ELF-1 (cell line): ENCODE results near the gene EXOC7.

Experiments used
- DNase-seq: peaks from one replicate; pipeline ENCODE4 v3.0.0-alpha.2; 2016; ENCODE audit warnings: low read depth, low spot score

Gene EXOC7

DNA sequence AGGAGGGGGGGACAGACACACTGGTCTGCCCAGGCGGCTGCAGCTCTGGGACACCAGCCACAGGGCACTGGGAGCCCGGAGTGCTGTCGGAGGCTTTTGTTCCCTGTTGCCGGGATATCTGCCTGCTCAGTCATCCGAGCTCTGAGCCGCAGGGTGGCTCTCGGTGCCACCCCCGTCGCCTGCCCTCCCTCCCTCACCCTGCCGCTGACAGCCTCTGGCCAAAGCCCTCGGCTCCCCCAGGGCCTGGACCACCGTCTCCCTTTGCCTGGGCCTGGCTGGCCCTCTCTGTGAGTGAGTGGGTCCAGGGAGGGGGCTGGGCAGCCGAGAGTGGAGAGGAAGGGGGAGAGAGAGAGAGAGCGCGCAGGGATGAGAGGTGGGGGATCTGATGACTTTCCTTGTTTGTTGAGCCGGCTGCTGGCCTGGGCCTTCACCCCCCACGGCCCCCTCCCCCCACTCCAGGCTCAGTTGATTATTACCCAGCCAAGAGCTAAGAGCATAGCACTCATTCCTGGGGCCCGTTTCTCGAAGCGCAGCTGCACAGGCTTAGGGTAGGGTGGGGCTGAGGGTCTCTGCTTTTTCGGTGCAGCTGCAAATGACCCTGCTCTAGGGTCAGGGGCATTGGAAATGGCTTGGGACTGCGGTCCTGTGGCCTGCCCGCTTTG, 34.8 kb upstream of the EXOC7 start:
- DNase-seq: peak; percentile 75

DNA sequence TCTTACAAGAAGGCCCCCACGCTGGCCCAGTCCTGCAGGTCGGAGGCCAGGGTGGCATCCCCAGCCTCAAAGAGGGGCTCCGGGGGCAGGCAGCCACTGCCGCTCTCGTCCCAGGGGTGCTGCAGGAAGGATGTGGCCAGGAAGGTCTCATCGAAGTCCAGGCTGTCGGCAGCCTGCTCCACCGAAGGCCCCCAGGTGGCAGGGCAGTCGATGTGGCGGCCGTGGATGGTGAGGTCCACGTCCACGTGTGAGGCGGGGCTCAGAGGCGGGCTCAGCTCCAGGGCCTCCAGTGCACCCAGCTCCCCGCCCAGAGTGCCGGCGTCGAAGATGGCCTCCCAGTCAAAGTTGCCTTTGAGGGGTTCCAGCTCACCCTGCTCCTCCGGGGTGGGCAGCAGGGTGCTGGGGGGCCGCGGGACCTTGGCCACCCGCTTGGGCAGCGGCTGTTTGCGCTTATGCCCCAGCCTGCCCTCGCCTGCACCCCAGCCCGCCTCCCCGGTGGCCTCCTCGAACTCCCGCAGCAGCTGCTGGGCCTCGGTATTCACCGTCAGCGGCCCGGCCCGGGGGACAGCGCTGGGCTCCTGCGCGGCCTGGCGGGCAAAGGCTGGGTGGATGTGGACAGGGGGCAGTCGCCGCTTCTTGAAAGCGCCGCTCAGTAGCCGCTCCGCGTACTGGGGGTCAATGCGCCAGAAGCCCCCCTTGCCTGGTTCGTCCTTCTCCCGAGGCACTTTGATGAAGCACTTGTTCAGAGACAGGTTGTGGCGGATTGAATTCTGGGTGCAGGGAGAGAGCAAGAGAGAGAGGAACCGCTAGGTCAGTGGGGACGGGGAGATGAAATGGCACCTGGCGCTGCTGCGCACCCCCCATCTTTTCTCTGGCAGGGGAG, 34.0 kb upstream of the EXOC7 start:
- DNase-seq: peak; percentile 39

DNA sequence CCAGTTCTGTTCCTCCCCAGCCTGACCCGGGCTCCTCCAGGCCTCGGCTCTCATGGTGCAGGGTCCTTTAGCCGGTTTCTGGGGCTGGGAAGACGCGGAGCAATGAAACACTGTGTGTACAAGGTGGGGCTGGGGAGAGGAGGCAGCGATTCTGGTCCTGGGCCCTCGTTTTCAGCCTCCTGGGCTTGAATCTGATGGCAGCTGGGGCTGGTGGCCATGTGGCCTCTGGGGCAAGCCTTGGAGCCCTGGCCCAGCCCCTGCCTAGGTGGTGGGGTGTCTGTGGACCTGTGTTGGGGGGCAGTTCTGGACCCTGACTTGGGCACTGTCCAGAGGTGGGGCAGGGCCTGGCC, 33.4 kb upstream of the EXOC7 start:
- DNase-seq: no peak

- DNase-seq: peak; percentile 64
These were observed 32.9 kb upstream of the EXOC7 start for GRCh38 chr17:76136276-76137000.

- no peak for DNase-seq
These were observed 32.2 kb upstream of the EXOC7 start for GRCh38 chr17:76135810-76136188.

GRCh38 chr17:76134911-76135809, 31.6 kb upstream of the EXOC7 start:
- DNase-seq: peak; percentile 59

- peak; percentile 84 for DNase-seq
These were observed 29.2 kb upstream of the EXOC7 start for GRCh38 chr17:76132574-76133338.

DNA sequence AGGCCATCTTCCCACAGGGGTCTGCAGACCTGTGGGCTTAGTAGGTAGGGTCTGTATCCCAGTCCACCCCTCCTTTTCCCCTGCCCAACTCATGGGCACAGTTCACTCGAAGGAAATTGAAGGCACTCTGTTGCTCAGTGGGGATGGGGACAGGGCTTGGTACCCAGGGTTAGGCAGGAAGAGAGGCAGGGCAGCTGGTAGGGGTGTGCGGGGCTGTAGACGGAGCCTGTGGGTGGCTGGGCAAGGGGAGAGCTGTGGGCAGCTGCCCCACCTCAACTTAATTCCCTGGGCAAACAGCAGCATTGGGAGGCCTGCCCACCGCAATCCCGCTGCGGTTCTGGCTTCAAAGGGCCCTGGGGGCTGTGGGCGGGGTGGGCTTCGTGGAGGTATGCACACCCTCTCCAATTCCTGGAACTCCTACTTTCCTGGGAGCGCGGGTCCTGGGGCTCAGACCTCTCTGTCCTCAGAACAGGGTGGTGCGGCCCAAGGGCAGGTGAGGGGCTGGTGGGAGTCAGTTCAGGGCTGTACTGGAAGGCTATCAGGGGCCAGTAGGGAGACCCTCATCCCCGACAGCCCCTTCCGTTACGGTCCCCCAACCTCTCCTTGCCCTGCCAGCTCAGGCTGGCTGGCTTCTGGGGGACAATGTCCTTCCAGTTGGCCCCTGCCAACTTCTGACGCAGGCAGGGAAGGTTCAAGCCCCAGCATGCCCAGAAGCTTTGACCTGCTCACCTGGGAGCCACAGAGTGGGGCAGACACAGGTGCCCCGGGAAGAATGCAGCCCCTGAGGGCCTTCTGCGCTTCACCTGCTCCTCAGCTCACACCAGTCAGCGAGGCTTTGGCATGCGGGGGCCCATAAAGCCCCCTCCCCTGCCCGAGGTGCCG, 28.3 kb upstream of the EXOC7 start:
- peak; percentile 71 for DNase-seq

GRCh38 chr17:76131051-76131691, 27.6 kb upstream of the EXOC7 start:
- DNase-seq: no peak

DNA sequence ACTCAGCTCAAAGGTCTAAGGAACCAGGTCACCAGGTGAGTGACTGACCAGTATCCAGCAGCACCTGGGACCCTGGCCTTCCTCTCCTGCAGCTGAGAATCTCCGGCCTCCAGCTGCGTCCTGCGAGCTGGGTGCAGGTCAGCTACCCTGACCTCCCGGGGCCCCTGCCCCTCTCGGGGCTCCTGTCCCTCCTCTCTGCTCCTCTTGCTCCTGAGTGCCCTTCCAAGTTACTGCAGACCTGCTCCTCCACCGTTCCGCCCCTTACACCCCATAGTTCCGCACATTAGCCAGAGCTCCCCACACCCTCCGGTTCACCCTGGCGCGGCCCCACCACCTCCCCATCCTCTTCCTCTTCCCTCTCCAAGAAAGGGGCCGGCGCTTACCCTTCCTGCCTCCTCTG, 26.9 kb upstream of the EXOC7 start:
- no peak for DNase-seq

DNA sequence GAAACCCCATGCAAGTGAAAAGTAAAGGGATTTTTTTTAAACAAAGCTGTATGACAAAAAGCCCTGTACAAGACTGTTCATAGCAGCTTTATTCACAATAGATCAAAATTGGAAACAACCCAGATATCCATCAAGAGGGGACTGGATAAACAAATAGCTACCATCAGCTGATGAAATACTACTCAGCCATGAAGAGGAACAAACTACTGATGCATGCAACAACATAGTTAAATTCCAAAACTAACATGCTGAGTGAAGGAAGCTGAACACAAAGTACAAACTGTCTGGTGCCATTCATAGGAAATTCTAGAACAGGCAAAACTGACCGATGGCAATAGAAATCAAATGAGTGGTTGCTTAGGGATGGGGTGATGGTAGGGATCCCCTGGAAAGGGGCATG, 22.3 kb upstream of the EXOC7 start:
- DNase-seq: no peak

- DNase-seq: no peak
These were observed 21.7 kb upstream of the EXOC7 start for GRCh38 chr17:76125391-76125675.

DNA sequence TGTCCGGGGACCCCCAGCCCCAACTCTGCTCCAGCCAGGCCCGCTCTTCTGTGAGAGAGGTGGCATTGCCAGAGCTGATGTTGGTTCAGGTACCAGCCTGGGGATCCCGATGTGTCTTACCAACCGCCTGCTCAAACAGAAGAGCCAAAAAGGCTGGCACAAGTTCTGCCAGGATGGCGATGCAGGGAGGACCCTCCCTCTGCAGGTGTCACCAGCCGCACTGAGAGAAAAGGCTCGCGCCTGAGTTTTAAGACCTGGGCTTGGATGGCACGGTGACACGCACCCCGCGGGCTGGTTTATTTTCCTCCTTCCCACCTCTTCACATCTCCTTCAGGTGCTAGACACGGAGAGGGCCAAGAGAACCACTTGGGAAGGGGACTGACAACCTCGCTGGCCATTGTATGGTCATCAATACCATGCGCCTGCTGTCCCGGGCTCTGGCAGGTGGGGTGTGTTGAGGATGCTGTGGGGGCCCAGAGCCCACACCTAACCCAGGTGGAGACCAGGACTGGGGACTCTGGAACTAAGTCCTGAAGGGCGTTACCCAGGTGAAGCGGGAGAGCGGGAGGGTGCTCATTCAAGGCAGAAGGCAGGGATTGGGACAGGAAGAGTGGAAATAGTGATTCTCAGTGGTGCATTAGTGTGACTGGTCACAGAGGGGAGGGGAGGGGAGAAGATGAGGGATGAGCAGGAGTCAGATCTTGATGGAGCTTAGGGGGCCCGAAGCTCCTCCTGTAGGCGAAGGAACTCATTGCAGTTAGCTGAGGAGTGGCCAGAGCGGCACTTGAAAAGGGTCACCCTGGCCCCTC, 21.2 kb upstream of the EXOC7 start:
- peak; percentile 68 for DNase-seq

DNA sequence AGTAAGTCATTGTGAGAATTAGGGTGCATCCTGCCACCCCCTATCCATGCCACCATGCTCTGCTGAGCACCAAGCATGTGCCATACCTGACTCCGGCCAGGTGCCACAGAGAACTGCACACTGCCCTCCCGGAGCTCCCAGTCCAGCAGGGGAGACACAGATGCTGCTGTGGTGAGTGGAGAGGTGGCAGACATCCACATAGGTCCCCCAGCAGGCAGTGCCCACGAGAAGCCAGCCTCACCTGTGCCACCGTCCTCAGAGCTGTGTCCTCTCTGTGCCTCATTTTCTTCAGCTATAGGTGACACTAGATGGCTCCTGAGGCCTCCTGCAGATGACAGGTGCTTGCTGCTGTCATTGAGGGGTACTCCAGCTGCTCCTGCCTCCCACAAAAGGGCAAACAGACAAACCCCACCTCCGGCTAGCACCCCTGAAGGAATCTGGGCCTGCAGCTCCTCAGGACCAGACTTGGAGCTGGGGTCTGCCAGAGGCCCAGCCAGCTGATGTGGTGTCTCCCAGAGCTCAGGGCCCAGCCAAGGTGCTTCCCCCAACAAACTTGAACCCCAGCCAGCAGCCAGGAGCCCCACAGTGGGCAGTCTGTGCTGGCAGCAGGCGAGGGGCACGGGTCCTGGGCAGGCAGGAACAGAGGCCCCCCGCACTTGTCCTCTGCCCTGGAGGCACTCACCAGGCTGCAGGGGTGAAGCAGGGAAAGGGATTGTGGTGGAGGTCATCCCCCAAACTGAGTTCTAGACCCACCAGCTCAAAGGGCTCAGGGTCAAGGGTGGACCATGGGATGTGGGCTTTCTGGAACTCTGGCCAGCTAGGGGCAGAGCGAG, 20.4 kb upstream of the EXOC7 start:
- DNase-seq: no peak

DNA sequence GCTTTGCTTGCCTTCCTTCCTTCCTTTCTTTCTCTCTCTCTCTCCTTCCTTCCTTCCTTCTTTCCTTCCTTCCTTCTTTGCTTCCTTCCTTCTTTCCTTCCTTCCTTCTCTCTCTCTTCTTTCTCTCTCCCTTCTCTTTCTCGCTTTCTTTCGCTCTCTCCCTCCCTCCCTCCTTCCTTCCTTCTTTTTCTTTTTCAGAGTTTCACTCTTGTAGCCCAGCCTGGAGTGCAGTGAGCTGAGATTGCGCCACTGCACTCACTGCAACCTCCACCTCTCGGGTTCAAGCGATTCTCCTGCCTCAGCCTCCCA, 19.6 kb upstream of the EXOC7 start:
- DNase-seq: no peak

DNA sequence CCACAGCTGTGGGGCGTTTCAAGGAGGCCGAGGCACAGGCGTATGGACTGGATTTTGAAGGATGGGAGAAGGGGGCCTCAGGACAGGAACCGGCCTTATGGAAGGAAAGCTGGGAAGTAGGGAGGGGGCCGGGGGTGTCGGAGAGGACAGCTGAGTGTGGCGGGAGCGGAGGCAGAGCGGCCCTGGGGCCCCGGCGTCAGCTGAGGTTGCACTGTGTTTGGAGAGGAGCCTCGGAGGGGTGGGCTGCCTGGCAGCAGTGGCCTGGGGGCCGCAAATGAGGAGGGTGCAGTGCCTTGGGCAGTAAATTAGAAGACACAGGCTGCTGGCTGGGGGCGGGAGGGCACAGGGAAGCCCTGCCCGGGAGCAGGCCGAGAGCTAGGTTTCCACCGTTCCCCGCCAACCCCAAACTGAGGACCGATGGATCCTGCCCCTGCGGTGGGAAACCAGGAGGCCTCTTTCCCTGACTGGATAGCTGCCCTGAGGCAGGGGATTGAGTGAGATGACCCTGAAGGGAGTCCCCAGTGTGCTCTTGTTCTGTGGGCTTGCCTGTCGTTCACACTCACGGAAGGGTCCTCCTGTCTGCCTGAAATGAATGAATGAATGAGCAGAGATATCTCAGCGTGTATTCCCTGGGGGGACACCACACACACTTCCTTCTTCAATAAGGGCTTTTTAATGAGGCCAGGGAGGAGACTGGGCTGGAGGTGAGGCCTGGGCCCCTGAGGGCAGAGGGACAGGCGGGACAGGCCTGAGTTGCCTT, 19.0 kb upstream of the EXOC7 start:
- peak; percentile 67 for DNase-seq

DNA sequence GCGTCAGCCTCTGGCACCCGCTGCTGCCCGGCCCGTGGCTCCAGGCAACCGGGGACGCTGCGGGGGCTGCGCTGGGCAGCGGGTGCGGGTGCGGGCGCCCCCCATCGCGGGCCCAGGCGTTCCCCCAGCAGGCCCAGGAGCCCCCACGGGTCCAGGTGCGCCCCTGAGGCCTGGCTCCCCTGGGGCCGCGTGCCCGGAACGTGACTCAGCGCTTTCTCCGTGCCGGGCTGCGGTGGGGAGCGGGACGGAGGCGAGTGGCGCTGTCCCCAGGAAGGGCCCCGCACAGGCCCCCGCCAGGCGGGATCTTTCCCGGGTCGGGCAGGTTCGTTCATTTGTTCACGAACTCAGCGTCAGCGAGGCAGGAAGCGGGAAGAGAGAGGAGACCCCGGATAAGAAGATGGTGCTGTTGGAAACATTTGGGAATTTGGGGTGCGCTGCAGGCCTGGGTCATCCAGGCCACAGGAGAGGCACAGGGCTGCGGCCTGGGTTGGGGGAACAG, 18.4 kb upstream of the EXOC7 start:
- peak; percentile 53 for DNase-seq
